H1 (cell line): ENCODE results near the gene ZNF831. TPM values are rescaled to one million over a fixed set of nuclear protein-coding genes. Genes with fewer than 3 reads are reported as not detected.

Experiments
- CHD1 ChIP-seq: IDR thresholded peaks from 2 replicates; pipeline ENCODE4 v1.6.1; 2012; ENCODE audit warnings: low read depth, low read length, improper control_type of control experiment
- CHD7 ChIP-seq: fragments of 300-600 bp; sonication (generic); IDR thresholded peaks from 2 replicates; pipeline ENCODE4 v1.7.1; 2012; ENCODE audit warnings: low read length, moderate library complexity, mild to moderate bottlenecking, inconsistent platforms; ENCODE audit not compliant: insufficient replicate concordance
- HDAC6 ChIP-seq: IDR thresholded peaks from one replicate; pipeline ENCODE4 v1.7.1; 2012; ENCODE audit warnings: low read depth, mild to moderate bottlenecking, inconsistent platforms, low read length, moderate library complexity
- JUN ChIP-seq: IDR thresholded peaks from 2 replicates; pipeline ENCODE4 v1.6.1; 2011; ENCODE audit warnings: low read depth, mild to moderate bottlenecking, improper control_type of control experiment, low read length
- KDM4A ChIP-seq: IDR thresholded peaks from one replicate; pipeline ENCODE4 v1.7.1; 2012; ENCODE audit warnings: low read depth, mild to moderate bottlenecking, moderate library complexity, low read length, inconsistent platforms; ENCODE audit not compliant: severe bottlenecking
- KDM5A ChIP-seq: fragments of 200-600 bp; IDR thresholded peaks from 2 replicates; pipeline ENCODE4 v1.7.1; 2012; ENCODE audit warnings: mild to moderate bottlenecking, low read length, inconsistent platforms, mixed read lengths
- SIX5 ChIP-seq: IDR thresholded peaks from 2 replicates; pipeline ENCODE4 v1.6.1; 2011; ENCODE audit warnings: mild to moderate bottlenecking, low read depth, low read length
- TCF12 ChIP-seq: IDR thresholded peaks from 2 replicates; pipeline ENCODE4 v1.6.1; 2011; ENCODE audit warnings: low read depth, mild to moderate bottlenecking, low read length
- YY1 ChIP-seq: IDR thresholded peaks from 2 replicates; pipeline ENCODE4 v1.6.1; 2011; ENCODE audit warnings: low read depth, mild to moderate bottlenecking, low read length
- polyA plus RNA-seq, 7 experiments: library from polyadenylated mRNA; depleted of rRNA in 3 of 7; stranded (reverse) in 5 of 7; unstranded in 2 of 7; fragments of >200 nt in 5 of 7; fragments of 200-250 nt in 2 of 7; gene quantifications; 1 replicate in 5 of 7; 2 replicates in 1 of 7; 4 replicates in 1 of 7; pipeline versions ENCODE4 v1.2.1 to v1.2.3, GENCODE V29; 2011 to 2013; ENCODE audit warnings: missing spikeins in 2 of 7, mixed read lengths in 2 of 7
- total RNA-seq: library from RNA; stranded (reverse); fragmentation: NEBNext Ultra II Directional; extraction: Animal tissue kit (Norgen Biotek cat#: 25700); gene quantifications from 2 replicates; pipeline ENCODE4 v1.2.1, GENCODE V29; 2021

The ZNF831 gene
- total and polyA plus RNA-seq, 2 of the 8 experiments (the other 6 are each of a cell fraction or from before 2014, with no cell fraction given) = not detected

- no peak for TF ChIP-seq CHD7
- no peak for TF ChIP-seq SIX5
- TF ChIP-seq CHD1 = no peak
- no peak for TF ChIP-seq TCF12
- TF ChIP-seq KDM5A = no peak
- TF ChIP-seq YY1 = no peak
- no peak for TF ChIP-seq JUN
- TF ChIP-seq HDAC6 = no peak
- no peak for TF ChIP-seq KDM4A
Measured at GRCh38 chr20:59305908-59306655, 142.5 kb downstream of the ZNF831 start (continued).
